Heart left ventricle (tissue), 13 donors: Measurements from ENCODE around the gene ADAMTSL1.

ENCODE experiments used
- POLR2A ChIP-seq, 2 donors: fragments of 450-650 bp; IDR thresholded peaks; one replicate each; pipeline ENCODE4 v1.6.1; 2017; ENCODE audit warnings: antibody characterized with exemption in 2 of 2, mild to moderate bottlenecking in 2 of 2, moderate library complexity in 2 of 2
- TF ChIP-seq, protein P1 (sequence below), 12 donors: fragments of 200-600 bp; sonication (generic) in 4 of 12; IDR thresholded peaks; one replicate each; pipeline versions ENCODE4 v1.5.0 to v1.8.0; 2018 to 2022; ENCODE audit warnings: antibody characterized with exemption in 12 of 12, mild to moderate bottlenecking in 5 of 12
- donor health status: ischemic (EF 13 %, LVEDD 7.1; RV severe dilation, severe dysfunction).
- donor health status: DM: no; HTN: yes; CAD: no.
- donor health status: DM: no; HTN: no; CAD: no.
- donor health status: ischemic (EF 25% LVEDD 6.9; RV normal size, moderate dysfunction).
- donor health status: ischemic (EF 25% LVEDD 5.7; RV mildly dilated, moderate dysfunction).
- donor health status: ischemic (EF 35%, LVEDD 5.7; RV mildly dilated, moderate dysfunction).
- donor health status: nonischemic (EF 11% LVEDD 7.7; RV severe dilation, severe dysfunction).
- donor health status: DM: yes; HTN: yes; CAD: no.
- donor health status: PGD.
- donor health status: ischemic (EF 29% LVEDD 5.4; RV normal size, mild dysfunction).
- donor health status: nonischemic (EF 23%, LVEDD 6.1; RV moderate dilation, normal function).

DNA sequence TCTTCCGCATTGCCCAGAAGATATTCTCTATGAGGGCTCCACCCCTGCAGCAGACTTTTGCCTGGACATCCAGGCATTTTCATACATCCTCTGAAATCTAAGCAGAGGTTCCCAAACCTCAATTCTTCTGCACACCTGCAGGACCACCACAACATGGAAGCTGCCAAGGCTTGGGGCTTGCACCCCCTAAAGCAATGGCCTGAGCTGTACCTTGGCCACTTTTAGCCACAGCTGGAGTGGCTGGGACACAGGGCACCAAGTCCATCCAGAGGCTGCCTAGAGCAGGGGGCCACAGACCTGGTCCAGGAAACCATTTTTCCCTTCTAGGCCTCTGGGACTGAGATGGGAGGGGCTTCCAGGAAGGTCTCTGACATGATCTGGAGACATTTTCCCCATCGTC is 60.7 kb downstream of the ADAMTSL1 start:
- no peak for TF ChIP-seq POLR2A (IDR thresholded peaks at IDR 0.05)
- TF ChIP-seq, protein P1, sequence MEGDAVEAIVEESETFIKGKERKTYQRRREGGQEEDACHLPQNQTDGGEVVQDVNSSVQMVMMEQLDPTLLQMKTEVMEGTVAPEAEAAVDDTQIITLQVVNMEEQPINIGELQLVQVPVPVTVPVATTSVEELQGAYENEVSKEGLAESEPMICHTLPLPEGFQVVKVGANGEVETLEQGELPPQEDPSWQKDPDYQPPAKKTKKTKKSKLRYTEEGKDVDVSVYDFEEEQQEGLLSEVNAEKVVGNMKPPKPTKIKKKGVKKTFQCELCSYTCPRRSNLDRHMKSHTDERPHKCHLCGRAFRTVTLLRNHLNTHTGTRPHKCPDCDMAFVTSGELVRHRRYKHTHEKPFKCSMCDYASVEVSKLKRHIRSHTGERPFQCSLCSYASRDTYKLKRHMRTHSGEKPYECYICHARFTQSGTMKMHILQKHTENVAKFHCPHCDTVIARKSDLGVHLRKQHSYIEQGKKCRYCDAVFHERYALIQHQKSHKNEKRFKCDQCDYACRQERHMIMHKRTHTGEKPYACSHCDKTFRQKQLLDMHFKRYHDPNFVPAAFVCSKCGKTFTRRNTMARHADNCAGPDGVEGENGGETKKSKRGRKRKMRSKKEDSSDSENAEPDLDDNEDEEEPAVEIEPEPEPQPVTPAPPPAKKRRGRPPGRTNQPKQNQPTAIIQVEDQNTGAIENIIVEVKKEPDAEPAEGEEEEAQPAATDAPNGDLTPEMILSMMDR (IDR thresholded peaks at IDR 0.05), result no peak
